Measurements from ENCODE around the gene SLC24A3.

- no peak for TF ChIP-seq ZNF274 (IDR thresholded peaks at IDR 0.05; ENCODE audit: low read length)
- no peak for TF ChIP-seq ZNF274 (tag by site-specific recombination; IDR thresholded peaks at IDR 0.05; ENCODE audit: borderline replicate concordance)
- TF ChIP-seq, protein P1, sequence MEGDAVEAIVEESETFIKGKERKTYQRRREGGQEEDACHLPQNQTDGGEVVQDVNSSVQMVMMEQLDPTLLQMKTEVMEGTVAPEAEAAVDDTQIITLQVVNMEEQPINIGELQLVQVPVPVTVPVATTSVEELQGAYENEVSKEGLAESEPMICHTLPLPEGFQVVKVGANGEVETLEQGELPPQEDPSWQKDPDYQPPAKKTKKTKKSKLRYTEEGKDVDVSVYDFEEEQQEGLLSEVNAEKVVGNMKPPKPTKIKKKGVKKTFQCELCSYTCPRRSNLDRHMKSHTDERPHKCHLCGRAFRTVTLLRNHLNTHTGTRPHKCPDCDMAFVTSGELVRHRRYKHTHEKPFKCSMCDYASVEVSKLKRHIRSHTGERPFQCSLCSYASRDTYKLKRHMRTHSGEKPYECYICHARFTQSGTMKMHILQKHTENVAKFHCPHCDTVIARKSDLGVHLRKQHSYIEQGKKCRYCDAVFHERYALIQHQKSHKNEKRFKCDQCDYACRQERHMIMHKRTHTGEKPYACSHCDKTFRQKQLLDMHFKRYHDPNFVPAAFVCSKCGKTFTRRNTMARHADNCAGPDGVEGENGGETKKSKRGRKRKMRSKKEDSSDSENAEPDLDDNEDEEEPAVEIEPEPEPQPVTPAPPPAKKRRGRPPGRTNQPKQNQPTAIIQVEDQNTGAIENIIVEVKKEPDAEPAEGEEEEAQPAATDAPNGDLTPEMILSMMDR (tag by site-specific recombination; IDR thresholded peaks at IDR 0.05), result no peak
- no peak for TF ChIP-seq ZNF530 (tag by site-specific recombination; IDR thresholded peaks at IDR 0.05; ENCODE audit: low read depth)
- TF ChIP-seq, protein P2, sequence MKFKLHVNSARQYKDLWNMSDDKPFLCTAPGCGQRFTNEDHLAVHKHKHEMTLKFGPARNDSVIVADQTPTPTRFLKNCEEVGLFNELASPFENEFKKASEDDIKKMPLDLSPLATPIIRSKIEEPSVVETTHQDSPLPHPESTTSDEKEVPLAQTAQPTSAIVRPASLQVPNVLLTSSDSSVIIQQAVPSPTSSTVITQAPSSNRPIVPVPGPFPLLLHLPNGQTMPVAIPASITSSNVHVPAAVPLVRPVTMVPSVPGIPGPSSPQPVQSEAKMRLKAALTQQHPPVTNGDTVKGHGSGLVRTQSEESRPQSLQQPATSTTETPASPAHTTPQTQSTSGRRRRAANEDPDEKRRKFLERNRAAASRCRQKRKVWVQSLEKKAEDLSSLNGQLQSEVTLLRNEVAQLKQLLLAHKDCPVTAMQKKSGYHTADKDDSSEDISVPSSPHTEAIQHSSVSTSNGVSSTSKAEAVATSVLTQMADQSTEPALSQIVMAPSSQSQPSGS (tag by site-specific recombination; IDR thresholded peaks at IDR 0.05; ENCODE audit: low read depth), result no peak
- TF ChIP-seq ZNF114 (tag by site-specific recombination; IDR thresholded peaks at IDR 0.05), result no peak
- no peak for TF ChIP-seq ZNF146 (tag by site-specific recombination; IDR thresholded peaks at IDR 0.05)
- TF ChIP-seq, protein P3, sequence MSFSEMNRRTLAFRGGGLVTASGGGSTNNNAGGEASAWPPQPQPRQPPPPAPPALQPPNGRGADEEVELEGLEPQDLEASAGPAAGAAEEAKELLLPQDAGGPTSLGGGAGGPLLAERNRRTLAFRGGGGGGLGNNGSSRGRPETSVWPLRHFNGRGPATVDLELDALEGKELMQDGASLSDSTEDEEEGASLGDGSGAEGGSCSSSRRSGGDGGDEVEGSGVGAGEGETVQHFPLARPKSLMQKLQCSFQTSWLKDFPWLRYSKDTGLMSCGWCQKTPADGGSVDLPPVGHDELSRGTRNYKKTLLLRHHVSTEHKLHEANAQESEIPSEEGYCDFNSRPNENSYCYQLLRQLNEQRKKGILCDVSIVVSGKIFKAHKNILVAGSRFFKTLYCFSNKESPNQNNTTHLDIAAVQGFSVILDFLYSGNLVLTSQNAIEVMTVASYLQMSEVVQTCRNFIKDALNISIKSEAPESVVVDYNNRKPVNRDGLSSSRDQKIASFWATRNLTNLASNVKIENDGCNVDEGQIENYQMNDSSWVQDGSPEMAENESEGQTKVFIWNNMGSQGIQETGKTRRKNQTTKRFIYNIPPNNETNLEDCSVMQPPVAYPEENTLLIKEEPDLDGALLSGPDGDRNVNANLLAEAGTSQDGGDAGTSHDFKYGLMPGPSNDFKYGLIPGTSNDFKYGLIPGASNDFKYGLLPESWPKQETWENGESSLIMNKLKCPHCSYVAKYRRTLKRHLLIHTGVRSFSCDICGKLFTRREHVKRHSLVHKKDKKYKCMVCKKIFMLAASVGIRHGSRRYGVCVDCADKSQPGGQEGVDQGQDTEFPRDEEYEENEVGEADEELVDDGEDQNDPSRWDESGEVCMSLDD (tag by site-specific recombination; IDR thresholded peaks at IDR 0.05), result no peak
- TF ChIP-seq ZNF174 (tag by site-specific recombination; IDR thresholded peaks at IDR 0.05), result no peak
- no peak for TF ChIP-seq ZBTB8A (tag by site-specific recombination; IDR thresholded peaks at IDR 0.05)
- no peak for TF ChIP-seq ZBTB49 (tag by site-specific recombination; IDR thresholded peaks at IDR 0.05; ENCODE audit: low read depth)
- no peak for TF ChIP-seq REST (tag by site-specific recombination; IDR thresholded peaks at IDR 0.05)
- no peak for TF ChIP-seq ZNF202 (tag by site-specific recombination; IDR thresholded peaks at IDR 0.05; ENCODE audit: borderline replicate concordance)
- no peak for TF ChIP-seq FEZF1 (tag by site-specific recombination; IDR thresholded peaks at IDR 0.05)
These were observed 213.9 kb downstream of the SLC24A3 start for GRCh38 chr20:19426356-19426755.
